ENCODE data around the gene TRAF3IP1. TPM values are rescaled to one million over a fixed set of nuclear protein-coding genes. Genes with fewer than 3 reads are reported as not detected.
A peak's percentile ranks its signal among the peaks of the same experiment; 100 is the strongest.

TRAF3IP1 gene
- total and polyA plus RNA-seq, 2 of the 13 experiments (the other 11 are each of a cell fraction or from before 2014, with no cell fraction given): 4.1 to 12.9 TPM

DNA sequence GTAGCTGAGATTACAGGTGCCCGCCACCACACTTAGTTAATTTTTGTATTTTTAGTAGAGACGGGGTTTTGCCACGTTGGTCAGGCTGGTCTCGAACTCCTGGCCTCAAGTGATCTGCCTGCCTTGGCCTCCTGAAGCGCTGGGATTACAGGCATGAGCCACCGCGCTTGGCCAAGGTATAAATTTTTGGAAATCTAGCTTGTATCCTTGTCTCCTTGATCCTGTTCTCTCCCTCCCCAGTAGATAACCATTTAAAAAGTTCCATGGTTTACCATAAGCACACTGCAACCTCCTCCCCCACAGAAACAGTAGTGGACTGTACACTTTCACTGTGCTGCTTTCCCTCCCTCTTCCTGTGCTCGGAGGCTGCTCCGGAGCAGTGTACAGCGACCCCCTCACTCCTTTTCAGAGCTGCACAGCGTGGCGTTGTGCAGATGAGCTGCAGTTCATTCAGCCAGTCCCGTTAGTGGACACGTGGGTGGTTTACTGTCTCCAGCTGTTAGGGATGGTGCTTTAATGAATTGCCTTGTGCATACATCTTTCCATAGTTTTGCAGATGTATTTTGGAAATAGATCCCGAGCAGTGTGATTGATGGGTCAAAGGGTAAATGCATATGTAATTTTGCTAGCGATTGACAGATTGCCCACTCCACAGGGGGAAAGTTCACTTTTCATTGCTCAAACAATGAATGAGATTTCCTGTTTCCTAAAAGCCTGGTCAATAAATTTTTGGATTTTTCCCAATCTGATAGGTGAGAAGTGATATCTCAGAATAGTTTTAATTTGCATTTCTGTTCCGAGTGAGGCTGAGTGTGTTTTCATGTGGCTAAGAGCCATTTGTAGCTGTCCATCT, 121.2 kb downstream of the TRAF3IP1 start (continued):
- TF ChIP-seq, protein P1, sequence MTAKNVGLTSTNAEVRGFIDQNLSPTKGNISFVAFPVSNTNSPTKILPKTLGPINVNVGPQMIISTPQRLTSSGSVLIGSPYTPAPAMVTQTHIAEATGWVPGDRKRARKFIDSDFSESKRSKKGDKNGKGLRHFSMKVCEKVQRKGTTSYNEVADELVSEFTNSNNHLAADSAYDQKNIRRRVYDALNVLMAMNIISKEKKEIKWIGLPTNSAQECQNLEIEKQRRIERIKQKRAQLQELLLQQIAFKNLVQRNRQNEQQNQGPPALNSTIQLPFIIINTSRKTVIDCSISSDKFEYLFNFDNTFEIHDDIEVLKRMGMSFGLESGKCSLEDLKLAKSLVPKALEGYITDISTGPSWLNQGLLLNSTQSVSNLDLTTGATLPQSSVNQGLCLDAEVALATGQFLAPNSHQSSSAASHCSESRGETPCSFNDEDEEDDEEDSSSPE (CRISPR knock-in tag; IDR thresholded peaks at IDR 0.05): peak; percentile 83
- TF ChIP-seq CAMTA2 (CRISPR knock-in tag; IDR thresholded peaks at IDR 0.05; ENCODE audit: borderline replicate concordance): no peak
- TF ChIP-seq IRF2 (CRISPR knock-in tag; IDR thresholded peaks at IDR 0.05): peak; percentile 91
- TF ChIP-seq MEF2D (CRISPR knock-in tag; IDR thresholded peaks at IDR 0.05): peak; percentile 72
- TF ChIP-seq ZNF317 (CRISPR knock-in tag; IDR thresholded peaks at IDR 0.05): peak; percentile 77
- TF ChIP-seq, protein P2, sequence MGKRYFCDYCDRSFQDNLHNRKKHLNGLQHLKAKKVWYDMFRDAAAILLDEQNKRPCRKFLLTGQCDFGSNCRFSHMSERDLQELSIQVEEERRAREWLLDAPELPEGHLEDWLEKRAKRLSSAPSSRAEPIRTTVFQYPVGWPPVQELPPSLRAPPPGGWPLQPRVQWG (CRISPR knock-in tag; IDR thresholded peaks at IDR 0.05; ENCODE audit: borderline replicate concordance, low read depth): no peak
- peak; percentile 98 for TF ChIP-seq SAP130 (CRISPR knock-in tag; IDR thresholded peaks at IDR 0.05; ENCODE audit: low read depth)
- TF ChIP-seq ZNF383 (CRISPR knock-in tag; IDR thresholded peaks at IDR 0.05; ENCODE audit: borderline replicate concordance): 0 out of 2 replicates have a peak, but pooled peaks have one; percentile 59
- peak; percentile 57; the same call in 1 of the 2 replicates for TF ChIP-seq ZNF136 (CRISPR knock-in tag; IDR thresholded peaks at IDR 0.05; ENCODE audit: low read depth)
- TF ChIP-seq SALL1 (CRISPR knock-in tag; IDR thresholded peaks at IDR 0.05): peak; percentile 98
- peak; percentile 42; the same call in 1 of the 2 replicates for TF ChIP-seq ZFX (CRISPR knock-in tag; IDR thresholded peaks at IDR 0.05; ENCODE audit: low read depth)
- peak; percentile 68; the same call in 1 of the 2 replicates for TF ChIP-seq ZNF256 (CRISPR knock-in tag; conservative IDR thresholded peaks at IDR 0.05)
- no peak for TF ChIP-seq RARG (CRISPR knock-in tag; IDR thresholded peaks at IDR 0.05; ENCODE audit: low read depth)
- TF ChIP-seq SRY (CRISPR knock-in tag; IDR thresholded peaks at IDR 0.05): no peak; the same call in 1 of the 2 replicates
- TF ChIP-seq, protein P3, sequence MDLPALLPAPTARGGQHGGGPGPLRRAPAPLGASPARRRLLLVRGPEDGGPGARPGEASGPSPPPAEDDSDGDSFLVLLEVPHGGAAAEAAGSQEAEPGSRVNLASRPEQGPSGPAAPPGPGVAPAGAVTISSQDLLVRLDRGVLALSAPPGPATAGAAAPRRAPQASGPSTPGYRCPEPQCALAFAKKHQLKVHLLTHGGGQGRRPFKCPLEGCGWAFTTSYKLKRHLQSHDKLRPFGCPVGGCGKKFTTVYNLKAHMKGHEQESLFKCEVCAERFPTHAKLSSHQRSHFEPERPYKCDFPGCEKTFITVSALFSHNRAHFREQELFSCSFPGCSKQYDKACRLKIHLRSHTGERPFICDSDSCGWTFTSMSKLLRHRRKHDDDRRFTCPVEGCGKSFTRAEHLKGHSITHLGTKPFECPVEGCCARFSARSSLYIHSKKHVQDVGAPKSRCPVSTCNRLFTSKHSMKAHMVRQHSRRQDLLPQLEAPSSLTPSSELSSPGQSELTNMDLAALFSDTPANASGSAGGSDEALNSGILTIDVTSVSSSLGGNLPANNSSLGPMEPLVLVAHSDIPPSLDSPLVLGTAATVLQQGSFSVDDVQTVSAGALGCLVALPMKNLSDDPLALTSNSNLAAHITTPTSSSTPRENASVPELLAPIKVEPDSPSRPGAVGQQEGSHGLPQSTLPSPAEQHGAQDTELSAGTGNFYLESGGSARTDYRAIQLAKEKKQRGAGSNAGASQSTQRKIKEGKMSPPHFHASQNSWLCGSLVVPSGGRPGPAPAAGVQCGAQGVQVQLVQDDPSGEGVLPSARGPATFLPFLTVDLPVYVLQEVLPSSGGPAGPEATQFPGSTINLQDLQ (CRISPR knock-in tag; IDR thresholded peaks at IDR 0.05): no peak
- no peak for TF ChIP-seq NFYC (CRISPR knock-in tag; IDR thresholded peaks at IDR 0.05)
- TF ChIP-seq GTF2F1 (IDR thresholded peaks at IDR 0.05; ENCODE audit: low read length): no peak
- 0 out of 2 replicates have a peak, but pooled peaks have one; percentile 50 for TF ChIP-seq NFIC (IDR thresholded peaks at IDR 0.05; ENCODE audit: low read length)
- TF ChIP-seq, protein P4, sequence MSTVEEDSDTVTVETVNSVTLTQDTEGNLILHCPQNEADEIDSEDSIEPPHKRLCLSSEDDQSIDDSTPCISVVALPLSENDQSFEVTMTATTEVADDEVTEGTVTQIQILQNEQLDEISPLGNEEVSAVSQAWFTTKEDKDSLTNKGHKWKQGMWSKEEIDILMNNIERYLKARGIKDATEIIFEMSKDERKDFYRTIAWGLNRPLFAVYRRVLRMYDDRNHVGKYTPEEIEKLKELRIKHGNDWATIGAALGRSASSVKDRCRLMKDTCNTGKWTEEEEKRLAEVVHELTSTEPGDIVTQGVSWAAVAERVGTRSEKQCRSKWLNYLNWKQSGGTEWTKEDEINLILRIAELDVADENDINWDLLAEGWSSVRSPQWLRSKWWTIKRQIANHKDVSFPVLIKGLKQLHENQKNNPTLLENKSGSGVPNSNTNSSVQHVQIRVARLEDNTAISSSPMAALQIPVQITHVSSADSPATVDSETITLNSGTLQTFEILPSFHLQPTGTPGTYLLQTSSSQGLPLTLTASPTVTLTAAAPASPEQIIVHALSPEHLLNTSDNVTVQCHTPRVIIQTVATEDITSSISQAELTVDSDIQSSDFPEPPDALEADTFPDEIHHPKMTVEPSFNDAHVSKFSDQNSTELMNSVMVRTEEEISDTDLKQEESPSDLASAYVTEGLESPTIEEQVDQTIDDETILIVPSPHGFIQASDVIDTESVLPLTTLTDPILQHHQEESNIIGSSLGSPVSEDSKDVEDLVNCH (CRISPR knock-in tag; IDR thresholded peaks at IDR 0.05): no peak
- no peak for TF ChIP-seq RFX1 (IDR thresholded peaks at IDR 0.05)
- TF ChIP-seq KDM5B (CRISPR knock-in tag; IDR thresholded peaks at IDR 0.05; ENCODE audit: borderline replicate concordance): no peak; the same call in 1 of the 2 replicates
- TF ChIP-seq DNMT3B (CRISPR knock-in tag; conservative IDR thresholded peaks at IDR 0.05): no peak
